Islet precursor cell (in vitro differentiated cells): ENCODE measurements around the gene BCAR3.
"Not testable (repeated sequence)": the region's sequence is repeated elsewhere in the genome, so short reads cannot be mapped to it uniquely, and the experiment has no call there.

Source experiments
- DNase-seq: peaks from one replicate; pipeline ENCODE4 v3.0.0-alpha.2; 2018

The BCAR3 gene

GRCh38 chr1:93593854-93594602, 87.6 kb downstream of the BCAR3 start:
- DNase-seq = no peak

- no peak for DNase-seq
These were observed 89.1 kb downstream of the BCAR3 start for GRCh38 chr1:93592551-93592949.

GRCh38 chr1:93591676-93592550, 89.7 kb downstream of the BCAR3 start:
- no peak for DNase-seq

GRCh38 chr1:93591291-93591675, 90.4 kb downstream of the BCAR3 start:
- not testable (repeated sequence) for DNase-seq

- DNase-seq = no peak
These were observed 92.7 kb downstream of the BCAR3 start for GRCh38 chr1:93588955-93589354.

- no peak for DNase-seq
These were observed 93.4 kb downstream of the BCAR3 start for GRCh38 chr1:93588206-93588605.

- no peak for DNase-seq
These were observed 94.3 kb downstream of the BCAR3 start for GRCh38 chr1:93587354-93587753.

GRCh38 chr1:93585059-93585966, 96.3 kb downstream of the BCAR3 start:
- DNase-seq = peak; percentile 69

GRCh38 chr1:93584261-93585003, 97.2 kb downstream of the BCAR3 start:
- DNase-seq = peak; percentile 48

GRCh38 chr1:93581917-93582850, 99.5 kb downstream of the BCAR3 start:
- peak; percentile 33 for DNase-seq

GRCh38 chr1:93579891-93580290, 101.7 kb downstream of the BCAR3 start:
- DNase-seq = peak; percentile 99

- no peak for DNase-seq
These were observed 102.5 kb downstream of the BCAR3 start for GRCh38 chr1:93578911-93579825.

GRCh38 chr1:93578433-93578830, 103.2 kb downstream of the BCAR3 start:
- no peak for DNase-seq

- no peak for DNase-seq
These were observed 103.9 kb downstream of the BCAR3 start for GRCh38 chr1:93577536-93578432.

- DNase-seq = peak; percentile 41
These were observed 104.9 kb downstream of the BCAR3 start for GRCh38 chr1:93576746-93577145.

GRCh38 chr1:93576346-93576745, 105.3 kb downstream of the BCAR3 start:
- peak; percentile 75 for DNase-seq

GRCh38 chr1:93575621-93576284, 105.9 kb downstream of the BCAR3 start:
- DNase-seq = peak; percentile 98

GRCh38 chr1:93574991-93575390, 106.6 kb downstream of the BCAR3 start:
- no peak for DNase-seq
